HG02610 (cell line): ENCODE results near the gene ENTHD1.
A peak's percentile ranks its signal among the peaks of the same experiment; 100 is the strongest.
"Not testable (repeated sequence)": the region's sequence is repeated elsewhere in the genome, so short reads cannot be mapped to it uniquely, and the experiment has no call there.

Experiments
- ATAC-seq: cut with Tn5 transposase; IDR thresholded peaks from one replicate; pipeline ENCODE4 v1.9.1; 2021; ENCODE audit warnings: mild to moderate bottlenecking, moderate library complexity; ENCODE audit not compliant: unreplicated experiment

ENTHD1 gene

GRCh38 chr22:39901565-39902146, 8.1 kb upstream of the ENTHD1 start:
- no peak for ATAC-seq

- peak; percentile 69 for ATAC-seq
Measured at GRCh38 chr22:39900306-39901227, 7.0 kb upstream of the ENTHD1 start, which contains the start of gene GRAP2. TSS of gene GRAP2 (plus strand) at chr22:39901084. CDS start at chr22:39947107, 46,023 bp downstream.

DNA sequence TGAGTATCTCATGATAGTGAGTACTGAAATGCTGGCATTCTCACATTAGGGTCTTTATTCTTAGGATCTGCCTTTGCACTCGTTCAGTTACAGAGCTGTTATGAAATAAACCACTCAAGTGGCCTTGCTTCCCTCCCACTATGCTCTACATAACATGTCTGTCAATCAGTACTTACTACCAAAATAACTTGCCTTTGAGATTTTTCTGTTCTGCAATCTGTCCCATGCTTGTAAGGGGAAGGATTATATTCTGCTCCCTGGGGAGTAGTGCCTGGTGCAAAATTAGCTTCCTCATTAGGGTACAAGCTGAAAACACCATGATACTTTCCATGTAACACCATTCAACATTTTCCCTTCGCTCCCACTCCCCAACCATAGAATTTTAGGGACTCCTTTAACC, 5.4 kb upstream of the ENTHD1 start:
- ATAC-seq, result peak; percentile 68

DNA sequence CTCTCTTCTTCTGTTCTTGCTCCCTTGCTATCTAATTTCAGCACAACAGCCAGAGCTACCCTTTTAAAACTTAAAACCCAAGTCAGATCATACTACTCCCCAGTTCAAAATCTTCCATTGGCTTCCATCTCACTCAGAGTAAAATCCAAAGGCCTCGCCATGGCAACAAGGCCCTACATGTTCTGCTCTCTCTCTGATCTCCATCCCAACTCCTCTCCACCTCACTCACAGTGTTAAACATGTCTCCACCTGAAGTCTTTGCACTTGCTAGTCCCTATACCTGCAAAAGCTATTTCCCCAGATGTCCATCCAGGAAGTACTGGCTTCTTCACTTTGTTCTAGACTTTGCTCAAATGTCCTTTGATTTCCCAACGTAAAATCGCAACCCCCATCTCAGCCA, 4.3 kb upstream of the ENTHD1 start:
- ATAC-seq, result no peak

DNA sequence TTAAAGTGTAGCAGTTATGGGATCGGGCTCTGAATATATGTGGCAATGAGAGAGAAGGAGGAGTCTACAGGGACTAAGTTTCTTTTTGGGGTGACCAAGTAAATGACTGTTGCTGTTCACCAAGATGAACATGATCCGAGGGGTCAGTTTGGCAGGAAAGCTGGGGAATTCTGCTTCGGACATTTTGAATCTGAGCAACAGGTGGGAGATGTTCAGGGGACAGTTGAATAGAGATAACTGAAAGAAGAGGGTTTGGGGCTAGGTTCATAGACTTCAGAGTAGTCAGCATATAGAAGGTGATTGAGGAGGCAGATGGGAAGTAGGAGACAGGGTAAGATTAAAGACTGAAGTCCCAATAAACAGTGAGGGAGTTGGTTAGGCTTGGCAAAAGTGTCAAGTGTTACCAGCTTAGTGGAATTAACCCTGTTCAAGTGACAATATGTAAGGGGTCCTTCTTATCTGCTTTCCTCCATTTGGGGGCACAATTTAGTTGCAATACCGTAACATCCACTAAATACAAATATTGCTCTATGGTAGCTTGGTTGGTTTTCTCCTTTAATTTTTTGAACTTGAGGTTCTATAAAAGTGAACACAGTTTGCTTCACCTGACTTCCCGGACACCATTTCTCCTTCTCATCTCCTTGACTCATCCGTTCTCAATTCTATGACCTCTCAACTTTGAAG, 2.9 kb upstream of the ENTHD1 start:
- ATAC-seq, result no peak

DNA sequence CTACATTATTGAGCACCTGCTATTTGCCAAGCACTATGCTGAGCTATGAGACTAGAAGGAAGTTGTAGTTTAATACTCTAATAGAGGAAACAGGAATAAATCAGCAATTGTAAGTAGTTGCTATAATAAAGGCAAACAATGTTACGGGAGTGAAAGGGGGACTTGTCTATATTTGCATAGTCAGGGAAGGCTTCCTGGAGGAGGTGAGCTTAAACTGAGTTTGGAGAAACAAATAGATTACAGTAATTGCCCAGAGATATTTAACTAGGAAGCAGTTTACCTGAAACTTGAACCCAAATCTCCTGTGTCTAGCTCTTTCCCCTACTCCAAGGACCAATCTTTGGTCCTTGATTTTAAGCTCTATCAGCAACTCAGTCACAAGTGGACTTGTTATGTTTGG, 2.1 kb upstream of the ENTHD1 start:
- ATAC-seq, result no peak

DNA sequence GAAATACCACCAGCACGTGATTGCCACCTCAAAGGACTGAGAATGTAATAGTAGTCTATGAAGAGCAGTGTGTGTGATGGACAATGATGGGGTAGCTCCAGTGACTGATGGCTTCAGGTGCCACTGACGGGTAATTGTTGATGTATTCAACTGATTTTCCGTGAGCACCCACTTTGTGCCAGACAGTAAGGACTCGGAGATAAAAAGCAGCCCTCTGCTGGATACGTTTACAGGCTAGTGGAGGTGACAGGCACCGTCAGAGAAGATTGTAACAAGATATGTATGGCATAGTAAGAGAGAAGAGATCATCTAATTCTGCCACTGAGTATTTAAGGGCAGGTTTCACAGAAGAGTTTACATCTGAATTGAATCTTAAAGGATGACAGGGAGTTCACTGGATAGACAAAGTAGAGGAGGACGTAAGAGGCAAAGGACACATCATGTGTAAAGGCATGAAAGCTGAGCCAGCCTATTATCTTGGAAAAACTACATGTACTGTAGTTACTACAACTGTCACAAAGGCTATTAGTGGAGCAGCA, 1.1 kb upstream of the ENTHD1 start:
- ATAC-seq, result no peak

DNA sequence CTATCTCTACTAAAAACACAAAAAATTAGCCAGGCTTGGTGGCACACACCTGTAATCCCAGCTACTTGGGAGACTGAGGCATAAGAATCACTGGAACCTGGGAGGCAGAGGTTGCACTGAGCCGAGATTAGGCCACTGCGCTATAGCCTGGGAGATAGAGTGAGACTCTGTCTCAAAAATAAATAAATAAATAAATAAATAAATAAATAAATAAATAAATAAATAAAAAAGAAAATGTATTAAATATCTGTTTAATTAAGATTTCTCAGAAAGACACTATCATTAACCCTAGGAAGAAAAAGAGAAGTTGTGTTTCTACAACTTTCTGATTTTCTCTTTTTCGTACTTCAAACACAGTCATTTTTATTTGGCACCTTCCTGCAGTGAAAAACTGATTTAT, 3.6 kb downstream of the ENTHD1 start:
- not testable (repeated sequence) for ATAC-seq

- ATAC-seq, result no peak
Measured at GRCh38 chr22:39883057-39883456, 10.5 kb downstream of the ENTHD1 start.

DNA sequence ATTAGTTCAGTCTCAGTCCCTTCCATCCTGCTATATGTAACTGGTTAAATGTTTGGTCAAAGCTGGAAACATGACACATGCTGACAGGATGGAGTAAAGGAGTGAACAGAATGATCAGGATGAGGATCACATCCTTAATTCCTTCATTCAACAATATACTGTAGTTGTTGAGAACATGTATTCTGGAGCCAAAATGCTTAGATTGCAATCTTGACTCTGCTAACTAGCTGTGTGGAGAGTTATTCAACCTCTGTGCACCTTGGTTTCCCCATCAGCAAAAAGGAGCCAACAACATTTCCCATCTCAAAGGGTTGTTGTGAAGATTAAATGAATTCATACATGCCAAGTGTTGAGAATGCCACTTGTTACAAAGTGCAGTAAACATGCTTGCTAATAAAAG, 12.8 kb downstream of the ENTHD1 start:
- no peak for ATAC-seq

- no peak for ATAC-seq
Measured at GRCh38 chr22:39877079-39877845, 16.3 kb downstream of the ENTHD1 start.

GRCh38 chr22:39875176-39875885, 18.2 kb downstream of the ENTHD1 start:
- ATAC-seq, result not testable (repeated sequence)

- no peak for ATAC-seq
Measured at GRCh38 chr22:39873965-39874364, 19.6 kb downstream of the ENTHD1 start.

GRCh38 chr22:39872548-39872947, 21.0 kb downstream of the ENTHD1 start:
- no peak for ATAC-seq

DNA sequence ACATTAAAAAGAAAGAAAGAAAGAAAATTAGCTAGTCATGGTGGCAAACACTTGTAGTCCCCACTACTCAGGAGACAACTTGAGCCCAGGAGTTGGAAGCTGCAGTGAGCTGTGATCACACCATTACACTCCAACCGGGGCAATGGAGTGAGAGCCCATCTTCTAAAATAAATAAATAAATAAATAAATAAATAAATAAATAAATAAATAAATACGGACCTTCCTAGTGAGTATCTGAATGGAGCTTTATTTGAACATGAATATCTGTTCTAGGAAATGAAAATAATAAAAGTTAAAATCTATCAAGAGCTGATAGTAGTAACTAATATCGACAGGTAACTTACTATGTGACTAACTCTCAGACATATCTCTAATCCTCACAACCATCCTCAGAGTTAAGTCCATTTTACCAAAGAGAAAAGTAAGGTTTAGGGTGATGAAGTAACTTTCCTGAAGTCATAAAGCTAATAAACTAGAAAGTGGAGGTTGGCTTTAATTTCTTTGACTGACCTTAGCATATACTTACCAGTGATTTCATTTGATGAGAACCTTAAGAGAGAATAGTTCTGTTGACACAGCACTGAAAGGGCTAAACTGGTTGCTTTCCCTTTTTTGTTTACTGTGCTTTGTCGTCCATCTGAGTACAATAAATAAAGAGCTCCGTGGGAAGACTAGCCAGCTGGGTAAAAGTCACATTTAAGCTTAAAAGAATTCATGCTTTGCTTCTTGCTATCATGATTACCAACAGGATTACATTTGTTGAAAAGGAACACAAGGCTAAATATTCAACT, 22.4 kb downstream of the ENTHD1 start:
- ATAC-seq, result no peak

DNA sequence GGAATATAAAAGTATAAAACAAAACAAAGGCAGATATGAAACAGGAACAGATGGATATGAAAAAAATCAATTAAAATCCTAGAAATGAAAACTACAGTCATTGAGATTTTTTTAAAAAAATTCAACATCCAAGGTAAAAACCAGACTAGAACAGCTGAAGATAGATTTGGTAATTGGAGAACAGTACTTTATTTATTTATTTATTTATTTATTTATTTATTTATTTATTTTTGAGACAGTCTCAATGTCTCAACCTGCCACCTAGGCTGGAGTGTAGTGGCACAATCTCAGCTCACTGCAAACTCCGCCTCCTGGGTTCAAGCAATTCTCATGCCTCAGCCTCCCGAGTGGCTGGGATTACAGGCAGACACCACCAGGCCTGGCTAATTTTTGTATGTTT, 23.8 kb downstream of the ENTHD1 start:
- not testable (repeated sequence) for ATAC-seq

DNA sequence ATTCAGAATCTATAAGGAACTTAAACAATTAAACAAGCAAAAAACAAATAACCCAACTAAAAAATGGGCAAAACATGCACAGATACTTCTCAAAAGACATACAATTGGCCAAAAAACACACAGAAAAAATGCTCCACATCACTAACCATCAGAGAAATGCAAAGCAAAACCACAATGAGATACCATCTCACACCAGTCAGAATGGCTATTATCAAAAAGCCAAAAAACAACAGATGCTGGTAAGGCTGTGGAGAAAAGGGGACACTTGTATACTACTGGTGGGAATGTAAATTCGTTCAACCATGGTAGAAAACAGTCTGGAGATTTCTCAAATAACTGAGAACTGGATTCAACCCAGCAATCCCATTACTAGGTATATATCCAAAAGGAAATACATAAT, 24.8 kb downstream of the ENTHD1 start:
- no peak for ATAC-seq

GRCh38 chr22:39859903-39860588, 33.5 kb downstream of the ENTHD1 start:
- peak; percentile 39 for ATAC-seq

- ATAC-seq, result no peak
Measured at GRCh38 chr22:39856588-39856987, 37.0 kb downstream of the ENTHD1 start.
